NCI-H1105 treated with DMSO at 0.1 percent for 48 hours (cell line): ENCODE data around the gene PRR35.

Experiments
- DNase-seq: peaks from one replicate; lab custom pipeline; 2025; lab: John Stamatoyannopoulos, UW

The PRR35 gene

GRCh38 chr16:560204-560700 is at the start of gene PRR35:
Gene PRR35, plus strand, starts transcription at chr16:560394. Its CDS starts 2,901 bp downstream, at chr16:563295.
- no peak for DNase-seq

- DNase-seq = no peak
These were observed 47.4 kb upstream of the PRR35 start for GRCh38 chr16:512802-513201.

- no peak for DNase-seq
These were observed 46.2 kb upstream of the PRR35 start for GRCh38 chr16:513950-514349.

DNA sequence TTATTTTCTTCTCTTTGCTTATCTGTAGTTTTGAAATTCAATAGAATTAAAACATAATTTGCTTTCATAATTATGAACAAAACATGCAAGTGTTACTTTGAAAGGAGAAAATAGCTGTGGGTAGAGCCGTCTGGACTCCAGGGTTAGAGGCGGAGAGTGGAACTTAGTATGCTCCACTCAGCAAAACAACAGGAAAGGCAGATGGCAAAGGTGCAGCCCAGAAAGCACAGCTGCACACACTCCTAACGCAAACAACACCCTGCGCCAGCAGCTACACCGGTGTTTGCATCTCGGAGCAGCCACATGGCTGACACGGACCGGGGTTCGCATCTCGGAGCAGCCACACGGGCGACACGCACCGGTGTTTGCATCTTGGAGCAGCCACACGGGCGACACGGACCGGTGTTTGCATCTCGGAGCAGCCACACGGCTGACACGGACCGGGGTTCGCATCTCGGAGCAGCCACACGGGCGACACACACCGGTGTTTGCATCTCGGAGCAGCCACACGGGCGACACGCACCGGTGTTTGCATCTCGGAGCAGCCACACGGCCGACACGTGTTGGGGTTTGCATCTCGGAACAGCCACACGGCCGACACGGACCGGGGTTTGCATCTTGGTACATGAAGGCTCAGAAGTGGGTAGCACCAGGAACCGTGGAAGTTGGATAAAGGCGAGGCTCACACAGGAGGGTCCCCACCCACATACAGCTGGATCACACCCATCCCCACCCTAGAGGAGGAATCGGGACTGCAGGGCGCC is 44.8 kb upstream of the PRR35 start:
- no peak for DNase-seq

GRCh38 chr16:515939-516226 is 44.3 kb upstream of the PRR35 start:
- no peak for DNase-seq

DNA sequence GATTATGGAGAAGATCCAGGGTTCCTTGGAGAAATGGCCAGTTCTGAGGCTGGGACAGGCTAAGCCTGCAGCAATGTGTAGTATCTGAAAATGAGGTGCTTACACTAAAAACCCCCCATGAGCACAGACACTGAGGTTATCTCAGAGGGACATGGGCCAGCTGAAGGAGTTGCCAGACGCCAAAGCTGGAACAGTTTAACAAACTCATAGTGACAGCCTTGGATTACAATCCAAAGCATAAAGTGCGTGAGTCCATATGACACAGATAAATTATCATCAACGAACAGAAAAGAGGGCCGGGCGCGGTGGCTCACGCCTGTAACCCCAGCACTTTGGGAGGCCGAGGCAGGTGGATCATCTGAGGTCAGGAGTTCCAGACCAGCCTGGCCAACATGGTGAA is 43.9 kb upstream of the PRR35 start:
- no peak for DNase-seq

DNA sequence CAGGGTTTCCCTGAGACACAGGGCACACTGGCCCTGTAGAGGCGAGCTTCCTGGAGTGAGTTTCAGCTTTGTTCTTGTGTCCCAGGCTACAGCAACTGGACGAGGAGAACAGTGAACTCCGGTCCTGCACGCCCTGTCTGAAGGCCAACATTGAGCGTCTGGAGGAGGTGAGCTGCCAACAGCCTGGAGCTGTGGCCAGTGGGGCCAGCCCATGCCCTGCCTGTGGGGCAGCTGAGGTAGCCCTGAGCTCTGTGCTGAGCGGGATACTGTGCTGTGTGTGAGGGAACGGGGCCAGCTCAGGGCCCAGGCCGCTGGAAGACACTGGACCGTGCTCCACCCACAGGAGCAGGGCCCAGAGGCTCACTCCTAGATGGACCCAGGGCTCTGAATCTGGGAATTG is 41.3 kb upstream of the PRR35 start:
- DNase-seq = no peak

GRCh38 chr16:519425-519824 is 40.8 kb upstream of the PRR35 start:
- no peak for DNase-seq

- no peak for DNase-seq
These were observed 40.1 kb upstream of the PRR35 start for GRCh38 chr16:519841-520687.

DNA sequence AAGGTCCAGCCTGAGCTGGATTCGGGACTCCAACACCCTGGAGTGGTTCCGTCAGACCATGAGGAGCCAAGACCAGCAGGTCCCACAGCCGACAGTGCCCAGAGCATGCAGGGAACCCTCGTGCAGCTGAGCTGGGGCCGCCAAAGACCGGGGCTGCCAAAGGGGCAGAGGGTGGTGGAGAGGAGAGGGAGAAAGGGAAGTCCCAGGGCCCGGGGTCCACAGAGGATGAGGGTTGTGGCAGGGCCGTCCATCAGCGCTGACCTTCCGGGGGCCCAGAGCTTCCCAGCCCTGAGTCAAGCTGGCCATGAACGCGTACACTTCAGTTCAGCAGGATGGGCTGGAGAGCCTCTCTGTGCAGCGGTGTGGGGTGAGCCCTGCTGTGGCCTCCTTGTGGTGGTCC is 39.3 kb upstream of the PRR35 start:
- DNase-seq = no peak

DNA sequence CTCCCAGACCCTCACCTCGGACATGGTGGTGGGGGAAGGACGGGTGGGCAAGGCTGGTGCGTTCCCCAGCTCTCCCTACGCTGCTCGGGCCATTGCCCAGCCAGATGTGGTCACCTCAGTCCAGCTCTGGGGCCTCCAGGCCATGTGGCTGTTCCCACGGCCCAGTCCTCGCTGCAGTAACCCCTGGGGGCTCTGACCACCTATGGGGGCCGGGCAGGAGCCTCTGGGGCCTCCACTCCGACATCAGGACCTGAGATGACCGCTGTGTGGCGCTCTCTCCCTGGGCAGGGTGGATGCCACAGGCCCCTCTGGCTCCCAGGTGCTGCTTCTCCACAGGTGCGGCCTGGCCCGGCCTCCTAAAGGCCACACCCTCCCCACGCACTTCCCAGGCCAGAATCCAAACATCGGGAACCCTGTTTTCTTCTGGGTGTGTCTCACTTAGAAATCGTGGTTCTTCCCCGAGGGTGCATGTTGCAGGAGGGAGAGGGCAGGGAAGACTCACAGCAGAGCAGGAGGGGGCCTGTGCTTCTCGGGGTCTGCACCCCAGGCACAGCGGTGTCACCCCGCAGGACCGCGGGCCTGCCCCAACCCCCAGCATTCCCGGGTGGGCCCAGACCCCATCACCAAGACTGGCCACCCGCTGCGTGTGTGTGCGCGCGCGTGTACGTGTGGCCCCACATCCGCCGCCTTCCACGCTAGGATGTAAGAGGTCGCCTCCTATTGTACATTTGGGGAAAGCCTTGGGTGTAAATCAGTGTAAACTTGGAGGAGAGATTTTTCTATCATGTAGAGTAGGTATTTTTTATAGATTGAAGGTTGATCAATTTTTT is 38.6 kb upstream of the PRR35 start:
- no peak for DNase-seq

GRCh38 chr16:522320-523096 is 37.7 kb upstream of the PRR35 start:
- DNase-seq = no peak

- no peak for DNase-seq
These were observed 37.0 kb upstream of the PRR35 start for GRCh38 chr16:523097-523741.

DNA sequence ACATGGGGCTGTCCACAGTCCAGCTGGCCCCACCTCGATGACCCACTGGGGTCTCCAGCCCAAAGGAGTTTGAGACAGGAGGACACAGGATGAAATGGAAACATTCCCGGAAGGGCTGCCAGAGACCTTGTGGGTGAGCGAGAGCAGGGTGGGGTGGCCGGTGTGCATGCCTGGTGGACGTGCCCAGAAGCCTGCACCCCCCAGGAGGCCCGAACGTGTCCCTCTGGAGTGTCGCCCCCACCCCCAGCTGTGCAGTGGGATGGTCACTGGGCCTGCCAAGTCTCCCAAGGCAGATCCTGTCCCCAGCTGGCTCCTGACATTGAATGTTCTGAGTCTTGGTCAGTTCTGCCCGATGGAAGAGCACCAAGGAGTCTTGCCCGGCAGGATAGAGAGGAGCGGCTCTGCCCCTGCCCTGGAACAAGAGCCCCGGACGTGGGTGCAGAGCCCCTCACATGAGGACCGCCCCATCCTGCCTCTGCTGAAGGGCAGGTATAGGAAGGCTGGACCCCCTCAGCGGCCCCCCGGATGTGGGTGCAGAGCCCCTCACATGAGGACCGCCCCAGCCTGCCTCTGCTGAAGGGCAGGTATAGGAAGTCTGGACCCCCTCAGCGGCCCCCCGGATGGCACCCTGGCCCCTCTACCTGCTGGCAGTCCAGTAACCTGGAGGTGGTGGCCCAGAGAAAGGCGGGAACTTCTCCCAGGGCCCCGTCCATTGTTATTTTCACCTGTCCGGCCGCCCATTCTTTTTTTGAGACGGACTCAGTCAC is 35.7 kb upstream of the PRR35 start:
- no peak for DNase-seq

DNA sequence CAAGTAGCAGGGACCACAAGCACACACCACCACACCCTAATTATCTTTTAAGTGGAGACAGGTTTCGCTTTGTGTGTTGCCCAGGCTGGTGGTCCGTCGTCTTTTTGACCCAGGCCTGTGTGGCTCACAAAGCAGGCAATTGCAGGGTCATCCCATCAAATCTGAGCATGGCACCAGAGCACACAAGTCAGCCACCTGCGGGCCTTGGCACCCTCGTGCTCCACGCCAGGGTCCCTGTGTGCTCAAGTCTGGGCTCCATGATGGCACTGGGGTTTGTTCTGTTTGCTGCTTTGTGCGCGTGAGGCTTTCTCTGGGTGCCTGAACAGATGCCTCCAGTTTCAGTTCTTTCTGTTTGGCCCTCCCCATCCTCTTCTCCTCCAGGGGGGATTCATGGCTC is 35.1 kb upstream of the PRR35 start:
- no peak for DNase-seq

GRCh38 chr16:525520-526180 is 34.5 kb upstream of the PRR35 start:
- DNase-seq = no peak

GRCh38 chr16:526181-527014 is 33.8 kb upstream of the PRR35 start:
- peak; percentile 21 for DNase-seq

- DNase-seq = peak; percentile 75
These were observed 32.9 kb upstream of the PRR35 start, which contains the start of gene CAPN15 for GRCh38 chr16:527015-527903. Gene CAPN15, plus strand, starts transcription at chr16:527712. Its CDS starts 19,127 bp downstream, at chr16:546839.
